ENCODE data around the gene SMCO3. TPM values are rescaled to one million over a fixed set of nuclear protein-coding genes. Genes with fewer than 3 reads are reported as not detected.

The SMCO3 gene
- polyA plus RNA-seq, 2 of the 4 experiments (the other 2 are of a cell fraction) = 0.06 TPM; not detected in 1

- TF ChIP-seq KDM1A (IDR thresholded peaks at IDR 0.05; ENCODE audit: low read depth) = no peak
- no peak for TF ChIP-seq ZFP36 (IDR thresholded peaks at IDR 0.05; ENCODE audit: borderline replicate concordance, partially characterized antibody)
Observed at GRCh38 chr12:14810953-14811483, 3.0 kb downstream of the SMCO3 start (continued).

DNA sequence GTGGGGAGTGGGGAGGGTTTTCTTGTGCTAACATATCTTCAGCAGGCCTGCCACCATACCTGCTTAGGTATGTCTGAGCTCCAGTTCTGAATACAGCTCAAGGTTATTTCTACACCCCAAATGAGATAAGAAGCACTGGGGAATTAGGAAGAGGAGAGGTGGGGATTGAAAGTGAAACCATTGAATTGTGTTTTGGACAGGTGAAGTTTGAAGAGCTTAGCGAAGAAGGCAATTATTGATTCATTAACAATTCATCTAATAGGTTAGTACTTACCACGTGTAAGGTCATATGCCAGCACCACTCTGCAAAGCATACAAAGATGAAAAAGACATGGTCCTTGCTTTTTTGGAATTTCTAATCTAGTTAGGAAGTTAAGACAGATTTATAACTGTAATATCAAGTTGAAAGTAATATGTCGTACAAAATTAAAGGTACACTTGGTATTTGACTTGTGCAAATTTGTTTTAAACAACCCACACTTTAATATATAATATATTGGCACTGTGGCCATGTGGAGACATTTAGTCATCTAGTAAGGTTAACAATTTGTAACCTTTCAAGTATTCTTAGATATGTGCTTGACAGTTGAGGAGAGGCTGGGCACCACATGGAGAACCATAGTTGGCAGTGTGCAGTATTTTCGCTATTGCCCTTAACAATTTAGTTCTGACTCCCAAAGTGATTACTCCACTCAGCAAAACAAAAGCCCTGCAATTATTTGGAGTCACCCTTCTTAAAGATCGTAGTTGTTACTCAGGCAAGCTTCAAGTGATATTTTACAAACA is 3.6 kb downstream of the SMCO3 start:
- Histone ChIP-seq H3K27ac (0 out of 6 replicates have a peak overlapping the region, but pooled peaks of 1 of the 2 experiments have one; percentile 8), H3K4me3 (no peak overlapping the region), H3K4me2 (no peak overlapping the region), H3K9me3 (no peaks in the 10 kb centered on the region), H3K4me1 (peaks cover 14% of the 10 kb centered on the region; the same call in 1 of the 3 replicates)
- ChIA-PET CTCF (interaction anchor here (0.8 to 4.0 kb wide), 33 partner anchors 8 to 413 kb away, joined by 3 to 61 read pairs (median 5); partner anchors contain the start of genes C12orf60, PDE6H, RERG and WBP11), POLR2A (interaction anchor here (0.8 kb wide), 1 partner anchor 39 kb away, joined by 3 read pairs; a partner anchor contains a TSS)
- 74% methylated on average over 5 of the region's 5 CpGs for WGBS (ENCODE audit: missing lambda C conversion rate)
- ATAC-seq = 0 out of 6 replicates have a peak, but pooled peaks of 1 of the 2 experiments have one; percentile 18
- peak; percentile 56 for FAIRE-seq
- no peak for TF ChIP-seq SREBF2 (IDR thresholded peaks at IDR 0.05)
- TF ChIP-seq HOXA7 (CRISPR knock-in tag; IDR thresholded peaks at IDR 0.05) = no peak
- TF ChIP-seq, protein P1, sequence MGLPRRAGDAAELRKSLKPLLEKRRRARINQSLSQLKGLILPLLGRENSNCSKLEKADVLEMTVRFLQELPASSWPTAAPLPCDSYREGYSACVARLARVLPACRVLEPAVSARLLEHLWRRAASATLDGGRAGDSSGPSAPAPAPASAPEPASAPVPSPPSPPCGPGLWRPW (IDR thresholded peaks at IDR 0.05) = no peak
- TF ChIP-seq, protein P2, sequence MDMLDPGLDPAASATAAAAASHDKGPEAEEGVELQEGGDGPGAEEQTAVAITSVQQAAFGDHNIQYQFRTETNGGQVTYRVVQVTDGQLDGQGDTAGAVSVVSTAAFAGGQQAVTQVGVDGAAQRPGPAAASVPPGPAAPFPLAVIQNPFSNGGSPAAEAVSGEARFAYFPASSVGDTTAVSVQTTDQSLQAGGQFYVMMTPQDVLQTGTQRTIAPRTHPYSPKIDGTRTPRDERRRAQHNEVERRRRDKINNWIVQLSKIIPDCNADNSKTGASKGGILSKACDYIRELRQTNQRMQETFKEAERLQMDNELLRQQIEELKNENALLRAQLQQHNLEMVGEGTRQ (IDR thresholded peaks at IDR 0.05) = no peak
- no peak for TF ChIP-seq POLR2AphosphoS2 (conservative IDR thresholded peaks at IDR 0.05; ENCODE audit: low read length)
- TF ChIP-seq MAFK (IDR thresholded peaks at IDR 0.05; ENCODE audit: partially characterized antibody) = no peak
- no peak for TF ChIP-seq EHMT2 (IDR thresholded peaks at IDR 0.05; ENCODE audit: low read depth)
- TF ChIP-seq TFCP2L1 (CRISPR knock-in tag; IDR thresholded peaks at IDR 0.05) = no peak
- no peak for TF ChIP-seq PHF8 (IDR thresholded peaks at IDR 0.05; ENCODE audit: borderline replicate concordance, low read depth)
- TF ChIP-seq KDM5A (IDR thresholded peaks at IDR 0.05) = no peak
- no peak for TF ChIP-seq TP53 (CRISPR knock-in tag; IDR thresholded peaks at IDR 0.05)
- TF ChIP-seq, protein P3, sequence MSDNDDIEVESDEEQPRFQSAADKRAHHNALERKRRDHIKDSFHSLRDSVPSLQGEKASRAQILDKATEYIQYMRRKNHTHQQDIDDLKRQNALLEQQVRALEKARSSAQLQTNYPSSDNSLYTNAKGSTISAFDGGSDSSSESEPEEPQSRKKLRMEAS (IDR thresholded peaks at IDR 0.05) = no peak
- no peak for TF ChIP-seq CEBPB (IDR thresholded peaks at IDR 0.05)
- no peak for TF ChIP-seq RFX5 (IDR thresholded peaks at IDR 0.05)
- no peak for TF ChIP-seq FOXS1 (CRISPR knock-in tag; IDR thresholded peaks at IDR 0.05)
- no peak for TF ChIP-seq ZNF302 (CRISPR knock-in tag; IDR thresholded peaks at IDR 0.05)
- TF ChIP-seq CBX8 (IDR thresholded peaks at IDR 0.05) = no peak
- TF ChIP-seq EHF (CRISPR knock-in tag; IDR thresholded peaks at IDR 0.05) = no peak
- no peak for DNase-seq (ENCODE audit: low read depth in 1 of 2, low spot score in 1 of 2)

GRCh38 chr12:14803830-14804160 is 10.2 kb downstream of the SMCO3 start:
- CTCF ChIA-PET = interaction anchor here (0.7 to 1.3 kb wide), 3 partner anchors 11 to 192 kb away, joined by 3 read pairs; no protein-coding TSS in a partner anchor
- peaks cover 25% of the 10 kb centered on the region for H3K4me1 ChIP-seq
- FAIRE-seq = no peak
- peak overlapping the region; percentile 91 for H3K4me3 ChIP-seq
- WGBS (ENCODE audit: missing lambda C conversion rate) = 1% methylated on average over 12 of the region's 12 CpGs
- H3K27ac ChIP-seq = peak overlapping the region; percentile 77 to 89
- DNase-seq (ENCODE audit: low read depth in 1 of 2, low spot score in 1 of 2) = peak in 1 of 2 experiments; percentile 8
- peak; percentile 25 to 33 for ATAC-seq
- H3K9me3 ChIP-seq = no peaks in the 10 kb centered on the region
- POLR2A ChIA-PET = interaction anchor here (0.6 to 4.0 kb wide), 11 partner anchors 8 to 439 kb away, joined by 3 to 68 read pairs (median 6); a partner anchor contains a TSS
- H3K4me2 ChIP-seq = peak overlapping the region; percentile 89
- no peak for TF ChIP-seq FOSL2 (IDR thresholded peaks at IDR 0.05)
- 0 out of 2 replicates have a peak, but pooled peaks have one; percentile 9 for TF ChIP-seq FOSL2 (CRISPR knock-in tag; IDR thresholded peaks at IDR 0.05)
- TF ChIP-seq FOSB (CRISPR knock-in tag; IDR thresholded peaks at IDR 0.05) = no peak
- 0 out of 2 replicates have a peak, but pooled peaks have one; percentile 48 for TF ChIP-seq HOXA7 (CRISPR knock-in tag; IDR thresholded peaks at IDR 0.05)
- no peak for TF ChIP-seq JUN (IDR thresholded peaks at IDR 0.05)
- 0 out of 2 replicates have a peak, but pooled peaks have one; percentile 29 for TF ChIP-seq EHF (CRISPR knock-in tag; IDR thresholded peaks at IDR 0.05)
- TF ChIP-seq, protein P4, sequence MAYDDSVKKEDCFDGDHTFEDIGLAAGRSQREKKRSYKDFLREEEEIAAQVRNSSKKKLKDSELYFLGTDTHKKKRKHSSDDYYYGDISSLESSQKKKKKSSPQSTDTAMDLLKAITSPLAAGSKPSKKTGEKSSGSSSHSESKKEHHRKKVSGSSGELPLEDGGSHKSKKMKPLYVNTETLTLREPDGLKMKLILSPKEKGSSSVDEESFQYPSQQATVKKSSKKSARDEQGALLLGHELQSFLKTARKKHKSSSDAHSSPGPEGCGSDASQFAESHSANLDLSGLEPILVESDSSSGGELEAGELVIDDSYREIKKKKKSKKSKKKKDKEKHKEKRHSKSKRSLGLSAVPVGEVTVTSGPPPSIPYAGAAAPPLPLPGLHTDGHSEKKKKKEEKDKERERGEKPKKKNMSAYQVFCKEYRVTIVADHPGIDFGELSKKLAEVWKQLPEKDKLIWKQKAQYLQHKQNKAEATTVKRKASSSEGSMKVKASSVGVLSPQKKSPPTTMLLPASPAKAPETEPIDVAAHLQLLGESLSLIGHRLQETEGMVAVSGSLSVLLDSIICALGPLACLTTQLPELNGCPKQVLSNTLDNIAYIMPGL (CRISPR knock-in tag; IDR thresholded peaks at IDR 0.05; ENCODE audit: borderline replicate concordance) = no peak

All from A549 (cell line).